A549 (cell line): ENCODE measurements around the gene FBN3.

Source experiments
- CBX2 ChIP-seq: fragments of 200-600 bp; sonication (generic); IDR thresholded peaks from 2 replicates; pipeline ENCODE4 v1.6.1; 2016; ENCODE audit warnings: low read depth, mild to moderate bottlenecking, borderline replicate concordance
- CEBPB ChIP-seq, 2 experiments: fragments of >200 bp in 1 of 2; sonication (Bioruptor Twin) in 1 of 2; formaldehyde crosslinking in 1 of 2; IDR thresholded peaks; 2 replicates each; pipeline ENCODE4 v1.6.1; 2012 to 2016
- KDM1A ChIP-seq: fragments of 200-600 bp; sonication (generic); IDR thresholded peaks from 2 replicates; pipeline ENCODE4 v1.6.1; 2016; ENCODE audit warnings: low read depth, mild to moderate bottlenecking
- NR3C1 ChIP-seq: fragments of >200 bp; sonication (Bioruptor Twin); formaldehyde crosslinking; IDR thresholded peaks from 3 replicates; pipeline ENCODE4 v1.6.1; 2017
- POLR2A ChIP-seq: IDR thresholded peaks from 2 replicates; pipeline ENCODE4 v1.6.1; 2012; ENCODE audit warnings: mild to moderate bottlenecking, low read length
- SMC3 ChIP-seq: fragments of >200 bp; sonication (Bioruptor Twin); formaldehyde crosslinking; IDR thresholded peaks from 3 replicates; pipeline ENCODE4 v1.6.1; 2018; ENCODE audit warnings: inconsistent platforms
- TF ChIP-seq, protein P1 (sequence below): fragments of >200 bp; sonication (Bioruptor Twin); formaldehyde crosslinking; IDR thresholded peaks from 3 replicates; pipeline ENCODE4 v1.5.1; 2016
- TF ChIP-seq, protein P2 (sequence below): IDR thresholded peaks from 2 replicates; pipeline ENCODE4 v1.6.1; 2012
- TF ChIP-seq, protein P3 (sequence below): IDR thresholded peaks from 2 replicates; pipeline ENCODE4 v1.6.1; 2012
- TF ChIP-seq, protein P4 (sequence below): fragments of 200-600 bp; sonication (generic); IDR thresholded peaks from 2 replicates; pipeline ENCODE4 v1.6.1; 2016; ENCODE audit warnings: antibody characterized with exemption, mild to moderate bottlenecking, moderate library complexity
- TF ChIP-seq, protein P5 (sequence below): fragments of 150-350 bp; IDR thresholded peaks from 2 replicates; pipeline ENCODE4 v1.6.1; 2014; ENCODE audit warnings: low read depth, mild to moderate bottlenecking, low read length

DNA sequence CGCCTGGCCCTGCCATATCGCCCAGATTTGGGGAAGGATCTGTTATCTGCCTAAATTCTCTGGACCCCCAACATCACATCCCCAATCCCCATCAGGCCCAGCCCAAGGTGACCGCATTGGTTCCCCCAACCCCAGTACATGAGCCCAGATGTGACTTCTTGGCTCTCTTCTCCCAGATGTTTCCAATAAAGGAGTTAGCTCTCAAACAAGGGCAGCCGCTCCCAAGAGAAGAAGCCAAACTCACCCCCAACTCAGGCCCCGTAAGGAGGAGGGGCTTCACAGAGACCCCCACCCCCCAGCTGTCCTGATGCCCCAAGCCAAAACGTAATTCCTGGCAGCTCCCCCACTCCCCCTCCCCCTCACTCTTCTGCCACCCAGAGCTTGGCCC lies 6.9 kb downstream of the FBN3 start:
- TF ChIP-seq, protein P1, sequence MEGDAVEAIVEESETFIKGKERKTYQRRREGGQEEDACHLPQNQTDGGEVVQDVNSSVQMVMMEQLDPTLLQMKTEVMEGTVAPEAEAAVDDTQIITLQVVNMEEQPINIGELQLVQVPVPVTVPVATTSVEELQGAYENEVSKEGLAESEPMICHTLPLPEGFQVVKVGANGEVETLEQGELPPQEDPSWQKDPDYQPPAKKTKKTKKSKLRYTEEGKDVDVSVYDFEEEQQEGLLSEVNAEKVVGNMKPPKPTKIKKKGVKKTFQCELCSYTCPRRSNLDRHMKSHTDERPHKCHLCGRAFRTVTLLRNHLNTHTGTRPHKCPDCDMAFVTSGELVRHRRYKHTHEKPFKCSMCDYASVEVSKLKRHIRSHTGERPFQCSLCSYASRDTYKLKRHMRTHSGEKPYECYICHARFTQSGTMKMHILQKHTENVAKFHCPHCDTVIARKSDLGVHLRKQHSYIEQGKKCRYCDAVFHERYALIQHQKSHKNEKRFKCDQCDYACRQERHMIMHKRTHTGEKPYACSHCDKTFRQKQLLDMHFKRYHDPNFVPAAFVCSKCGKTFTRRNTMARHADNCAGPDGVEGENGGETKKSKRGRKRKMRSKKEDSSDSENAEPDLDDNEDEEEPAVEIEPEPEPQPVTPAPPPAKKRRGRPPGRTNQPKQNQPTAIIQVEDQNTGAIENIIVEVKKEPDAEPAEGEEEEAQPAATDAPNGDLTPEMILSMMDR: no peak
- TF ChIP-seq NR3C1 (no peak), POLR2A (no peak), KDM1A (no peak), CEBPB (IDR thresholded peaks at IDR 0.05) (no peak), CBX2 (no peak), SMC3 (no peak)
- TF ChIP-seq, protein P2, sequence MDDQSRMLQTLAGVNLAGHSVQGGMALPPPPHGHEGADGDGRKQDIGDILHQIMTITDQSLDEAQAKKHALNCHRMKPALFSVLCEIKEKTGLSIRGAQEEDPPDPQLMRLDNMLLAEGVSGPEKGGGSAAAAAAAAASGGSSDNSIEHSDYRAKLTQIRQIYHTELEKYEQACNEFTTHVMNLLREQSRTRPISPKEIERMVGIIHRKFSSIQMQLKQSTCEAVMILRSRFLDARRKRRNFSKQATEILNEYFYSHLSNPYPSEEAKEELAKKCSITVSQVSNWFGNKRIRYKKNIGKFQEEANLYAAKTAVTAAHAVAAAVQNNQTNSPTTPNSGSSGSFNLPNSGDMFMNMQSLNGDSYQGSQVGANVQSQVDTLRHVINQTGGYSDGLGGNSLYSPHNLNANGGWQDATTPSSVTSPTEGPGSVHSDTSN: no peak
- TF ChIP-seq, protein P3, sequence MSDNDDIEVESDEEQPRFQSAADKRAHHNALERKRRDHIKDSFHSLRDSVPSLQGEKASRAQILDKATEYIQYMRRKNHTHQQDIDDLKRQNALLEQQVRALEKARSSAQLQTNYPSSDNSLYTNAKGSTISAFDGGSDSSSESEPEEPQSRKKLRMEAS: no peak
- TF ChIP-seq, protein P4, sequence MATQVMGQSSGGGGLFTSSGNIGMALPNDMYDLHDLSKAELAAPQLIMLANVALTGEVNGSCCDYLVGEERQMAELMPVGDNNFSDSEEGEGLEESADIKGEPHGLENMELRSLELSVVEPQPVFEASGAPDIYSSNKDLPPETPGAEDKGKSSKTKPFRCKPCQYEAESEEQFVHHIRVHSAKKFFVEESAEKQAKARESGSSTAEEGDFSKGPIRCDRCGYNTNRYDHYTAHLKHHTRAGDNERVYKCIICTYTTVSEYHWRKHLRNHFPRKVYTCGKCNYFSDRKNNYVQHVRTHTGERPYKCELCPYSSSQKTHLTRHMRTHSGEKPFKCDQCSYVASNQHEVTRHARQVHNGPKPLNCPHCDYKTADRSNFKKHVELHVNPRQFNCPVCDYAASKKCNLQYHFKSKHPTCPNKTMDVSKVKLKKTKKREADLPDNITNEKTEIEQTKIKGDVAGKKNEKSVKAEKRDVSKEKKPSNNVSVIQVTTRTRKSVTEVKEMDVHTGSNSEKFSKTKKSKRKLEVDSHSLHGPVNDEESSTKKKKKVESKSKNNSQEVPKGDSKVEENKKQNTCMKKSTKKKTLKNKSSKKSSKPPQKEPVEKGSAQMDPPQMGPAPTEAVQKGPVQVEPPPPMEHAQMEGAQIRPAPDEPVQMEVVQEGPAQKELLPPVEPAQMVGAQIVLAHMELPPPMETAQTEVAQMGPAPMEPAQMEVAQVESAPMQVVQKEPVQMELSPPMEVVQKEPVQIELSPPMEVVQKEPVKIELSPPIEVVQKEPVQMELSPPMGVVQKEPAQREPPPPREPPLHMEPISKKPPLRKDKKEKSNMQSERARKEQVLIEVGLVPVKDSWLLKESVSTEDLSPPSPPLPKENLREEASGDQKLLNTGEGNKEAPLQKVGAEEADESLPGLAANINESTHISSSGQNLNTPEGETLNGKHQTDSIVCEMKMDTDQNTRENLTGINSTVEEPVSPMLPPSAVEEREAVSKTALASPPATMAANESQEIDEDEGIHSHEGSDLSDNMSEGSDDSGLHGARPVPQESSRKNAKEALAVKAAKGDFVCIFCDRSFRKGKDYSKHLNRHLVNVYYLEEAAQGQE: no peak
- TF ChIP-seq, protein P5, sequence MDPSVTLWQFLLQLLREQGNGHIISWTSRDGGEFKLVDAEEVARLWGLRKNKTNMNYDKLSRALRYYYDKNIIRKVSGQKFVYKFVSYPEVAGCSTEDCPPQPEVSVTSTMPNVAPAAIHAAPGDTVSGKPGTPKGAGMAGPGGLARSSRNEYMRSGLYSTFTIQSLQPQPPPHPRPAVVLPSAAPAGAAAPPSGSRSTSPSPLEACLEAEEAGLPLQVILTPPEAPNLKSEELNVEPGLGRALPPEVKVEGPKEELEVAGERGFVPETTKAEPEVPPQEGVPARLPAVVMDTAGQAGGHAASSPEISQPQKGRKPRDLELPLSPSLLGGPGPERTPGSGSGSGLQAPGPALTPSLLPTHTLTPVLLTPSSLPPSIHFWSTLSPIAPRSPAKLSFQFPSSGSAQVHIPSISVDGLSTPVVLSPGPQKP: no peak
